HFF-Myc (cell line): Measurements from ENCODE around the gene PRSS22.

Experiments used
- DNase-seq: peaks from one replicate; pipeline ENCODE4 v3.0.0-alpha.2; 2011; ENCODE audit warnings: low read depth; ENCODE audit errors: extremely low read depth
- H3K4me3 ChIP-seq: replicated peaks from 2 replicates; pipeline ENCODE4 v1.5.1; 2011; ENCODE audit warnings: low read depth, mild to moderate bottlenecking, control low read depth, low read length
- TF ChIP-seq, protein P1 (sequence below): IDR thresholded peaks from 2 replicates; pipeline ENCODE4 v1.5.1; 2012; ENCODE audit warnings: mild to moderate bottlenecking, low read depth, low read length, control low read depth; ENCODE audit errors: missing control alignments

The PRSS22 gene

DNA sequence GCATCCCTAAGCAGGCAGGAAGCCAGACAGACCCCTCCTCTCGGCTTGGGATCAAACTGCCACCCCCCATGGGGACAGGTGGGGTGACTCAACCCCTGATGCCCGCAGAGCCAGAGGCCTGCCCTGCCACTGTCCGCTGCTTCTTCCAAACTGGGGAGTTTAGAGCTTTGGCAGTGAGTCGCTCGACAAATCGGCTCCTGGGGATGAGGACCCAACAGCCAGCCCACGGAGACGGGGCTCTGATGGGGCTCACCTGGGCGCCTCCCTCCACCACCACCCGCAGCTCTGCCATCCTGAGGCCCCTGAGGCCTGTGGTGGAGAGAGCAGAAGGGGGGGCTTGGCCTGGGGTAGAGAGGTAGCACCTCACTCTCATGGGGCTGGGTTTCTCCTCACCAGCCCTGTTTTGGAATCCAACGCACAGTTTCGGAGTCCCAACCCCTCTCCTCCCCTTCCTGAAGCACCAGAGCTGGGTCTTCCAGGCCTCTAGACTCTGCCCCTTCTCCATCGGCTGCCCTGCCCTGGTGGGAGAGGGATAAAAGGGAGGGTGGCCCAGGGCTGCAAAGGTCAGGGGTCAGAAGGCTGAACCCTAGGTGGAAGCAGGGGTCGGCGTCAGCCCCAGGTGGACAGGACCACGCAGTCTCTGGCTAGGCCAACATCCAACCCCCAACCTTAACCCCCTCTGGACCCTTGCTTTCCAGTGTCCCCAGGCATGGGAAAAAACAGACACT lies 5.8 kb downstream of the PRSS22 start:
- no peak overlapping the region for H3K4me3 ChIP-seq
- TF ChIP-seq, protein P1, sequence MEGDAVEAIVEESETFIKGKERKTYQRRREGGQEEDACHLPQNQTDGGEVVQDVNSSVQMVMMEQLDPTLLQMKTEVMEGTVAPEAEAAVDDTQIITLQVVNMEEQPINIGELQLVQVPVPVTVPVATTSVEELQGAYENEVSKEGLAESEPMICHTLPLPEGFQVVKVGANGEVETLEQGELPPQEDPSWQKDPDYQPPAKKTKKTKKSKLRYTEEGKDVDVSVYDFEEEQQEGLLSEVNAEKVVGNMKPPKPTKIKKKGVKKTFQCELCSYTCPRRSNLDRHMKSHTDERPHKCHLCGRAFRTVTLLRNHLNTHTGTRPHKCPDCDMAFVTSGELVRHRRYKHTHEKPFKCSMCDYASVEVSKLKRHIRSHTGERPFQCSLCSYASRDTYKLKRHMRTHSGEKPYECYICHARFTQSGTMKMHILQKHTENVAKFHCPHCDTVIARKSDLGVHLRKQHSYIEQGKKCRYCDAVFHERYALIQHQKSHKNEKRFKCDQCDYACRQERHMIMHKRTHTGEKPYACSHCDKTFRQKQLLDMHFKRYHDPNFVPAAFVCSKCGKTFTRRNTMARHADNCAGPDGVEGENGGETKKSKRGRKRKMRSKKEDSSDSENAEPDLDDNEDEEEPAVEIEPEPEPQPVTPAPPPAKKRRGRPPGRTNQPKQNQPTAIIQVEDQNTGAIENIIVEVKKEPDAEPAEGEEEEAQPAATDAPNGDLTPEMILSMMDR = no peak
- DNase-seq = no peak

DNA sequence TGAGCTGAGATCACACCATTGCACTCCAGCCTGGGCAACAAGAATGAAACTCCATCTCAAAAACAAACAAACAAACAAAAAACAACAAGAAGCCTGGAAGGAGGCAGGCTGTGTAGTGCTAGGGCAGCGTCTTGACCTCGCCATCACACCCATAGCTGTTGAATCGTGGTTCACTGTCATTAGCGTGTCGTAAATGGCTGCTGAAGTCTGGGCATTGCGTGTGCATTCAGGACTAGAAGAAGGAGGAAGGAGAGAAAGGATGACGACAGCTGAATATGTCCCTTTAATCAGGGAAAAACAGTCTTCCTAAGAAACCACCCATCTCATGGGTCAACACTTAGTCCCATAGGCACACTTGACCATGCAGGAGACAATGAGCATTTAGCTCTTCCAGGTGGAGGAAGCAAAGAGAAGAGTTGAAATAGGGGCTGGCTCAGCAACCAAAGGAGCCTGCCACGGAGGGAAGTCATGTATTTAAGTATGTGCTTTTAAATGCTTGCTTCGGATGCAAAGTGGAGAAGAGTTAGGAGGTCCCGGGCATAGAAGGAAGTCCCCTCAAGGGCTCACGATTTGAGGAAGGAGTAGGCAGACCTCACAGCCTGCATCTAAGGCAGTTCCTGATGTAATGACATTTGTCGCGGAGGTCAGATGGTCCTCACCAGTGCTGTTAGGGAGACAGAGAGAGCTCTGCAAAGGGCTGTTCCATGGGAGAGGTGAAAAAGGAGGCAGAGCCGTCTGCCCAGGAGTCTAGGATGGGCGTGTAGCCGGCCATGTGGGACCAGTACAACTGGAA lies 8.8 kb downstream of the PRSS22 start:
- DNase-seq = no peak
- H3K4me3 ChIP-seq = no peak overlapping the region
- TF ChIP-seq, protein P1 = no peak

DNA sequence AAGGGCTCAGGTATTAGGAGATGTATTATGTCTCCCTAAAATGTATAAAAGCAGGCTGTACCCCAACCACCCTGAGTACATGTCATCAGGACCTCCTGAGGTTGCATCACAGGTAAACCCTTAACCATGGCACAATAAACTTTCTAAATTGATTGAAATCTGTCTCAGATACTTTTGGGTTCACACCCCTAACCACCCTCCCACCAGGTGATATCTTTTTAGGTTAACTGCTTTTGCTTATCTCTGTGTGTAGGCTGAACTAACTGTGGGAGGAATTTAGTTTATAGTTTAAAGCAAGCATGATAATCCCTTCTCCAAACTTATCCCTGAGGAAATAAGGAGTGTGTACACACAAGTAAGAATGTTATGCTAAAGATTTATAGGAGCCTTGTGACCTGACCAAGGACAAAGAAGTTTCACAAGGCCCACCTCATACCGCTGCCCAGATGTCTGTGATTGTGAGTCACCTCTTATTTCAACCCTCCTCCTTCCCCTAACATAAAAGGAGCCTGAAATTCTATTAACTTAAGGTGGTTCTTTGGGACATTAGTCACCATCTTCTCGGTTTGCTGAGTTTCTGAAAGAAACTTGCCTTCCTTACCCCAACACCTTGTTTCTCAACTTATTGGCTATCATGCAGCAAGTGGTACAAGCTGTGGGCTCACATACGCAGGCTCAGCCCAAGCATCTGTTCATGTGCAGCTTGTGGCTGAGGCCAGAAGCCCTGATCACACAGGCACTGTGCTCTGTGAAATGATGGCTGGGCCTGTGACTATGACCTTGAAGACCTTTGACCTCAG lies 11.3 kb downstream of the PRSS22 start:
- no peak for DNase-seq
- TF ChIP-seq, protein P1 = no peak
- no peak overlapping the region for H3K4me3 ChIP-seq

DNA sequence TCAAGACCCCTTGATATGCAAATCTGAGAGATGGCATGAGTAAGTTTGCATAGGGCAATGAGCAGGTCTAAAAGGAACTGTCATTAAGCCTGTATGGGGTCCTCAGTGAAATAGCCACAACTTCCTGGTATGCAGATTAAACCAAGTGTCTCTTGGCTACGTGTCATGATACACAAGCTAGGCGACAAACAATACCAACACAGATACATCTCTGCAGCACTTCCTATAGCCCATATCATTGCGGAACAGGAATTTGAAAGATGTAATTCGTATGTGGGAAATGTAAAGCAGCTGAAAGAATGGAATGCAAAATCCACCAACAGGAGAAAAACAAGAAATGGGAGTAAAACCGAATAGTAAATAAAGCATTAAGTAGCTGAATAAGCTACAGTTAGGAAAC lies 12.9 kb downstream of the PRSS22 start:
- DNase-seq = no peak
- TF ChIP-seq, protein P1 = no peak
- no peak overlapping the region for H3K4me3 ChIP-seq

DNA sequence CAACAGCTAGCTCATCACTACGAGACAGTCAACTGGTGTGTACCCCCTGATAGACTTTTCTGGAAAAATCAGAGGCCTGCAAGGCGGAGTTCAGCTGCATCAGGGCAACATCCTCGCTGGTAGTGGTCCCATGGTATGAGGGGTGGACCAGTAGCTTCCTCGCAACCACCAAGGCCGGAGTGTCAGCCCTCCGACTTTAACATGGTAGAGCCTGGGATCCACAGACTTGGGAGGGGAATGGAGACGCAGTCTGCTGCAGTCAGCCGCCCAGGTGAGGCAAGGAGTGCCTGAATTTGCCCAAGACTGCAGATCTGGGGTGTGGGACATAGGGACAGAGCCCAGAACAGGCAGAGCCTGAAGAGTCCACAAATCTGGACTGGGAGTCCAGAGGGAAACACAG lies 14.4 kb downstream of the PRSS22 start:
- TF ChIP-seq, protein P1 = no peak
- H3K4me3 ChIP-seq = no peak overlapping the region
- no peak for DNase-seq

DNA sequence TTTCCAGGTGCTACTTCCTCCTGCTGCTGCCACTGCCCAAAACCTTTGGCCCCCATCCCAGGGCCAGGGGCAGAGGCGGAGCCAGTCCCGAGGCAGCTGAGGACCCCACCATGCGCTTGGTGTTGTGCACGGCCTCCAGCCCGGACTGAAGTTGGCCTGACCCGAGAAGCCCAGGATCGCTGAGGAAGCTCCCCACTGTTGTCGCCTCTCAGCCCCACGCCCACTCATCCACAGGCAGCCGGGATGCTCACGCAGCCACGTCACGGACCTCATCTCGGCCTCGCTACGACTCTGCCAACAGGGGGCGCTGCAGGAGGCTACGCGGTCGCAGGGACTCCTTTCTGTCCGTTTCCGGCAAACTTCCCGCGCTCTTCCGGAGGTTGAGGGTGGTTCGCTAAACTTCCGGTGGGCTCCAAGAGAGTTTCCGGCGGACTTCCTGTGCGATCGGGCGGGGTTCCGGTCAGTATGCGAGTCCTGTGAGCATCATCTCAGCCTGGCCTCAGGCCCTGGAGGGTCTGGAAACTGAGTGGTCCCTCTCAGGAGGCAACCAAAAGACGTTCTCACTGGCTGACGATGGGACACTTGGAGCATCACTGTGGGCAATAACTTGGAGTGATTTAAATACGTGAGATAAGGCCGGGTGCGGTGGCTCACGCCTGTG lies 15.5 kb downstream of the PRSS22 start:
- TF ChIP-seq, protein P1 = peak; percentile 75
- no peak overlapping the region for H3K4me3 ChIP-seq
- no peak for DNase-seq
